ENCODE data around the gene GPNMB. TPM values are rescaled to one million over a fixed set of nuclear protein-coding genes. Genes with fewer than 3 reads are reported as not detected.

GPNMB gene
- total and polyA plus RNA-seq, 2 of the 13 experiments (the other 11 are each of a cell fraction or from before 2014, with no cell fraction given) = 1.1 to 1.6 TPM

DNA sequence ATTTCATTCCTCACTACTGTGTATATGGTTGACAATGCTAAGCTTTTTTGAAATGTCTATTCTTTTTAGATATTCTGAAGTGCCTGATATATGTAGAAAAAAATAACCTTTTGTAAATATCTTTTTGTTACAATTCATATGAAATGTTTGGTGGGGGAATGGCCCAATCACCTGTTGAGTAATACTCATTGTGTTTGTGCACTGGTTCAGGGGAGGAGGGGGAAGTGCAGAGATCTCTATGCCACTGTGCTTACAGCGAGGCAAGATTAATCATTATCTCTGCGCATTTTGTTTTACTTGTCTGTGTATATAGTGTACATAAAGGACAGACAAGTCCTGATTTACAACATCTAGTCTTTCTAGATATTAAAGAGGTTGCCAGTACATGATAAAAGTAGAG, 39.6 kb upstream of the GPNMB start (continued):
- TF ChIP-seq LCORL (IDR thresholded peaks at IDR 0.05) (no peak), LCORL (CRISPR knock-in tag; IDR thresholded peaks at IDR 0.05) (0 out of 2 replicates have a peak, but pooled peaks have one; percentile 20), NR3C1 (CRISPR knock-in tag; IDR thresholded peaks at IDR 0.05) (no peak), FOSL2 (CRISPR knock-in tag; IDR thresholded peaks at IDR 0.05) (0 out of 2 replicates have a peak, but pooled peaks have one; percentile 12), HDAC1 (CRISPR knock-in tag; IDR thresholded peaks at IDR 0.05) (no peak), CEBPB (IDR thresholded peaks at IDR 0.05; ENCODE audit: borderline replicate concordance, low read depth, low read length) (peak; percentile 84), FUBP1 (CRISPR knock-in tag; IDR thresholded peaks at IDR 0.05; ENCODE audit: borderline replicate concordance) (no peak), ZNF234 (CRISPR knock-in tag; conservative IDR thresholded peaks at IDR 0.05) (no peak), ZBED4 (CRISPR knock-in tag; IDR thresholded peaks at IDR 0.05; ENCODE audit: borderline replicate concordance) (no peak), FOXA3 (CRISPR knock-in tag; IDR thresholded peaks at IDR 0.05) (peak; percentile 74), HNF1B (CRISPR knock-in tag; IDR thresholded peaks at IDR 0.05) (no peak), ZBTB21 (CRISPR knock-in tag; IDR thresholded peaks at IDR 0.05) (no peak), BRF2 (CRISPR knock-in tag; IDR thresholded peaks at IDR 0.05) (no peak), PITX1 (CRISPR knock-in tag; IDR thresholded peaks at IDR 0.05) (no peak), NFKBIZ (CRISPR knock-in tag; IDR thresholded peaks at IDR 0.05) (no peak), SOX13 (IDR thresholded peaks at IDR 0.05) (no peak), SOX13 (CRISPR knock-in tag; conservative IDR thresholded peaks at IDR 0.05 in 1 of 2, IDR thresholded peaks at IDR 0.05 in 1 of 2) (peak in 1 of 2 experiments; percentile 82; a peak in 2 of 4 replicates), KLF13 (CRISPR knock-in tag; IDR thresholded peaks at IDR 0.05) (no peak)
- TF ChIP-seq, protein P1, sequence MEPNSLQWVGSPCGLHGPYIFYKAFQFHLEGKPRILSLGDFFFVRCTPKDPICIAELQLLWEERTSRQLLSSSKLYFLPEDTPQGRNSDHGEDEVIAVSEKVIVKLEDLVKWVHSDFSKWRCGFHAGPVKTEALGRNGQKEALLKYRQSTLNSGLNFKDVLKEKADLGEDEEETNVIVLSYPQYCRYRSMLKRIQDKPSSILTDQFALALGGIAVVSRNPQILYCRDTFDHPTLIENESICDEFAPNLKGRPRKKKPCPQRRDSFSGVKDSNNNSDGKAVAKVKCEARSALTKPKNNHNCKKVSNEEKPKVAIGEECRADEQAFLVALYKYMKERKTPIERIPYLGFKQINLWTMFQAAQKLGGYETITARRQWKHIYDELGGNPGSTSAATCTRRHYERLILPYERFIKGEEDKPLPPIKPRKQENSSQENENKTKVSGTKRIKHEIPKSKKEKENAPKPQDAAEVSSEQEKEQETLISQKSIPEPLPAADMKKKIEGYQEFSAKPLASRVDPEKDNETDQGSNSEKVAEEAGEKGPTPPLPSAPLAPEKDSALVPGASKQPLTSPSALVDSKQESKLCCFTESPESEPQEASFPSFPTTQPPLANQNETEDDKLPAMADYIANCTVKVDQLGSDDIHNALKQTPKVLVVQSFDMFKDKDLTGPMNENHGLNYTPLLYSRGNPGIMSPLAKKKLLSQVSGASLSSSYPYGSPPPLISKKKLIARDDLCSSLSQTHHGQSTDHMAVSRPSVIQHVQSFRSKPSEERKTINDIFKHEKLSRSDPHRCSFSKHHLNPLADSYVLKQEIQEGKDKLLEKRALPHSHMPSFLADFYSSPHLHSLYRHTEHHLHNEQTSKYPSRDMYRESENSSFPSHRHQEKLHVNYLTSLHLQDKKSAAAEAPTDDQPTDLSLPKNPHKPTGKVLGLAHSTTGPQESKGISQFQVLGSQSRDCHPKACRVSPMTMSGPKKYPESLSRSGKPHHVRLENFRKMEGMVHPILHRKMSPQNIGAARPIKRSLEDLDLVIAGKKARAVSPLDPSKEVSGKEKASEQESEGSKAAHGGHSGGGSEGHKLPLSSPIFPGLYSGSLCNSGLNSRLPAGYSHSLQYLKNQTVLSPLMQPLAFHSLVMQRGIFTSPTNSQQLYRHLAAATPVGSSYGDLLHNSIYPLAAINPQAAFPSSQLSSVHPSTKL (CRISPR knock-in tag; IDR thresholded peaks at IDR 0.05) = 0 out of 2 replicates have a peak, but pooled peaks have one; percentile 39

All from HepG2 (cell line).